Ishikawa (cell line): ENCODE measurements around the gene KRTCAP2.

Experiments used
- CEBPB ChIP-seq: IDR thresholded peaks from 2 replicates; pipeline ENCODE4 v1.6.1; 2012
- CREB1 ChIP-seq: IDR thresholded peaks from 2 replicates; pipeline ENCODE4 v1.6.1; 2012; ENCODE audit warnings: low read depth
- EGR1 ChIP-seq: IDR thresholded peaks from 2 replicates; pipeline ENCODE4 v1.6.1; 2012
- EP300 ChIP-seq: IDR thresholded peaks from 2 replicates; pipeline ENCODE4 v1.6.1; 2012; ENCODE audit warnings: borderline replicate concordance
- MAX ChIP-seq: IDR thresholded peaks from 2 replicates; pipeline ENCODE4 v1.6.1; 2012
- NFIC ChIP-seq: IDR thresholded peaks from 2 replicates; pipeline ENCODE4 v1.6.1; 2012
- RAD21 ChIP-seq: IDR thresholded peaks from 2 replicates; pipeline ENCODE4 v1.6.1; 2012; ENCODE audit warnings: low read depth
- REST ChIP-seq: IDR thresholded peaks from 2 replicates; pipeline ENCODE4 v1.6.1; 2012; ENCODE audit warnings: low read depth, mild to moderate bottlenecking
- TAF1 ChIP-seq: IDR thresholded peaks from 2 replicates; pipeline ENCODE4 v1.6.1; 2012; ENCODE audit warnings: low read depth, mild to moderate bottlenecking
- TCF12 ChIP-seq: IDR thresholded peaks from 2 replicates; pipeline ENCODE4 v1.6.1; 2012; ENCODE audit warnings: low read depth
- TEAD4 ChIP-seq: IDR thresholded peaks from 2 replicates; pipeline ENCODE4 v1.6.1; 2012
- USF1 ChIP-seq: IDR thresholded peaks from 2 replicates; pipeline ENCODE4 v1.6.1; 2012
- YY1 ChIP-seq: IDR thresholded peaks from 2 replicates; pipeline ENCODE4 v1.6.1; 2012; ENCODE audit warnings: low read depth
- ZBTB7A ChIP-seq: IDR thresholded peaks from 2 replicates; pipeline ENCODE4 v1.6.1; 2012; ENCODE audit warnings: low read depth

Gene KRTCAP2

GRCh38 chr1:155126556-155127104 lies 46.5 kb downstream of the KRTCAP2 start:
- TF ChIP-seq CREB1, result no peak
- TF ChIP-seq CEBPB, result no peak
- TF ChIP-seq EP300, result no peak
- TF ChIP-seq ZBTB7A, result no peak
- no peak for TF ChIP-seq REST
- TF ChIP-seq EGR1, result no peak
- no peak for TF ChIP-seq MAX
- no peak for TF ChIP-seq RAD21
- no peak for TF ChIP-seq TCF12
- TF ChIP-seq TEAD4, result no peak

GRCh38 chr1:155125946-155126555 lies 47.1 kb downstream of the KRTCAP2 start:
- no peak for TF ChIP-seq RAD21
- TF ChIP-seq TEAD4, result no peak
- no peak for TF ChIP-seq CEBPB
- TF ChIP-seq ZBTB7A, result no peak
- TF ChIP-seq MAX, result no peak
- no peak for TF ChIP-seq REST
- TF ChIP-seq YY1, result no peak
- TF ChIP-seq TCF12, result no peak
- TF ChIP-seq EGR1, result no peak
- no peak for TF ChIP-seq EP300
- TF ChIP-seq NFIC, result no peak
- TF ChIP-seq TAF1, result no peak

- no peak for TF ChIP-seq USF1
- no peak for TF ChIP-seq CREB1
Observed at GRCh38 chr1:155125511-155125945, 47.6 kb downstream of the KRTCAP2 start.

GRCh38 chr1:155124503-155125463 lies 48.3 kb downstream of the KRTCAP2 start:
- TF ChIP-seq MAX, result no peak
- TF ChIP-seq EGR1, result no peak
- no peak for TF ChIP-seq CEBPB
- TF ChIP-seq USF1, result no peak
- no peak for TF ChIP-seq RAD21
- TF ChIP-seq TAF1, result no peak
- no peak for TF ChIP-seq EP300
- TF ChIP-seq CREB1, result no peak
- TF ChIP-seq YY1, result no peak
- TF ChIP-seq ZBTB7A, result no peak
- TF ChIP-seq TEAD4, result no peak
- TF ChIP-seq REST, result no peak
